ENCODE measurements around the gene MIA. TPM values are rescaled to one million over a fixed set of nuclear protein-coding genes. Genes with fewer than 3 reads are reported as not detected.

Gene MIA
- total and polyA plus RNA-seq, 2 of the 4 experiments (the other 2 are of a cell fraction): 0.44 TPM; not detected in 1

GRCh38 chr19:40808497-40808896, 33.2 kb downstream of the MIA start:
- Histone ChIP-seq H3K14ac (replicated peaks; ENCODE audit: low read depth, low read length) (no peak overlapping the region), H2AFZ (replicated peaks; ENCODE audit: low read length, poor library complexity) (no peak overlapping the region), H3K4me2 (ENCODE audit: low read depth, low read length) (no peak overlapping the region), H3K4me1 (ENCODE audit: control insufficient read depth, insufficient read depth, low read length) (peaks cover 20% of the 10 kb centered on the region), H3K56ac (ENCODE audit: extremely low read depth, insufficient read depth, low read length) (no peak overlapping the region), H3K27ac (ENCODE audit: insufficient read depth, low read length) (no peak overlapping the region), H3K27me3 (ENCODE audit: control insufficient read depth, insufficient read depth, low read length) (no peaks in the 10 kb centered on the region), H3K9ac (ENCODE audit: low read depth, low read length) (no peak overlapping the region), H3K79me1 (ENCODE audit: low read depth in 1 of 2, low read length in 2 of 2) (peaks cover 24 to 73% of the 10 kb centered on the region in 2 experiments), H3K4ac (ENCODE audit: low read depth, low read length) (no peak overlapping the region), H2BK5ac (ENCODE audit: low read depth, low read length, poor library complexity, severe bottlenecking) (no peak overlapping the region), H2AK9ac (replicated peaks; ENCODE audit: low read depth, low read length, poor library complexity) (no peak overlapping the region), H3K23ac (ENCODE audit: low read depth, low read length) (no peak overlapping the region), H2BK15ac (ENCODE audit: low read depth, low read length) (no peak overlapping the region), H2AK5ac (ENCODE audit: low read depth, low read length) (no peak overlapping the region), H4K8ac (ENCODE audit: low read depth in 2 of 2, low read length in 2 of 2) (no peak overlapping the region), H4K5ac (ENCODE audit: low read depth, low read length) (no peak overlapping the region), H4K20me1 (ENCODE audit: insufficient read depth, low read length) (peaks cover 62% of the 10 kb centered on the region), H2BK120ac (ENCODE audit: low read depth, low read length) (no peak overlapping the region), H3K4me3 (ENCODE audit: insufficient read depth, low read depth, low read length) (no peak overlapping the region), H3K9me1 (ENCODE audit: insufficient read depth, low read length) (peaks cover 14% of the 10 kb centered on the region), H3K9me3 (ENCODE audit: control insufficient read depth, insufficient read depth, low read length) (no peaks in the 10 kb centered on the region), H3K36me3 (ENCODE audit: control insufficient read depth, insufficient read depth, low read length) (peaks cover 46% of the 10 kb centered on the region), H3K18ac (ENCODE audit: low read depth, low read length) (no peak overlapping the region), H2BK20ac (ENCODE audit: low read depth, low read length) (no peak overlapping the region), H4K91ac (ENCODE audit: insufficient read depth, low read depth, low read length) (no peak overlapping the region)
- DNase-seq (no peak), ATAC-seq (ENCODE audit: low read depth) (no peak)
- intact Hi-C loops (cut with micrococcal nuclease) (loop anchor here (5.0 kb wide), 1 partner anchor 146 kb away; no protein-coding TSS in a partner anchor), in situ Hi-C loops (cut with MboI; ENCODE audit: low sequenced_read_pairs) (loop anchor here (5.0 kb wide), 1 partner anchor 146 kb away; no protein-coding TSS in a partner anchor), dilution Hi-C loops (cut with HindIII; ENCODE audit: low sequenced_read_pairs, unreplicated experiment) (no loop called here)
- TF ChIP-seq SMC3 (IDR thresholded peaks at IDR 0.05; ENCODE audit: low read depth, low read length): no peak
- CTCF ChIA-PET: no interaction called here
- POLR2A ChIA-PET (ENCODE audit: unreplicated experiment): no interaction called here
- no TSS peak for BruUV-seq (replicated peaks)
- 73% methylated on average over 3 of the region's 5 CpGs; no CpG with 5 or more reads in 1 of the 2 experiments for WGBS, 2 experiments (ENCODE audit: extremely low coverage in 2 of 2, insufficient read length in 1 of 2)
